ENCODE data around the gene C1RL.

- TF ChIP-seq EZH2phosphoT487 (IDR thresholded peaks at IDR 0.05; ENCODE audit: borderline replicate concordance, low read depth, low read length), result no peak
- no peak for TF ChIP-seq CTCF (conservative IDR thresholded peaks at IDR 0.05; ENCODE audit: low read length)
These were observed 37.0 kb downstream of the C1RL start for GRCh38 chr12:7072035-7072434.
